Loucy (cell line): ENCODE results near the gene MBNL1.

Source experiments
- H2AFZ ChIP-seq: fragments of 200-600 bp; sonication (generic); 2 replicates; pipeline ENCODE4 v1.6.0; 2016; ENCODE audit warnings: antibody characterized with exemption, mild to moderate bottlenecking, low read length, moderate library complexity
- H3F3A ChIP-seq: fragments of 200-600 bp; 2 replicates; pipeline ENCODE4 v1.6.0; 2016; ENCODE audit warnings: antibody characterized with exemption, low read depth, mild to moderate bottlenecking
- H3K27me3 ChIP-seq: fragments of 200-600 bp; sonication (generic); 2 replicates; pipeline ENCODE4 v1.6.1; 2014; ENCODE audit warnings: low read length, mild to moderate bottlenecking; ENCODE audit not compliant: insufficient read depth, poor library complexity, severe bottlenecking
- H3K36me3 ChIP-seq: fragments of 200-600 bp; sonication (generic); 2 replicates; pipeline ENCODE4 v1.6.1; 2016; ENCODE audit warnings: low read length; ENCODE audit not compliant: insufficient read depth
- H3K4me1 ChIP-seq: fragments of 200-600 bp; sonication (generic); 2 replicates; pipeline ENCODE4 v1.5.1; 2014; ENCODE audit warnings: low read length, mild to moderate bottlenecking; ENCODE audit not compliant: insufficient read depth, poor library complexity, severe bottlenecking
- H3K4me2 ChIP-seq: fragments of 200-600 bp; sonication (generic); 2 replicates; pipeline ENCODE4 v1.6.0; 2014; ENCODE audit warnings: antibody characterized with exemption, low read length, low read depth, mild to moderate bottlenecking; ENCODE audit not compliant: poor library complexity, severe bottlenecking
- H3K4me3 ChIP-seq: fragments of 200-600 bp; sonication (generic); 2 replicates; pipeline ENCODE4 v1.5.1; 2014; ENCODE audit warnings: low read length, mild to moderate bottlenecking, mixed read lengths; ENCODE audit not compliant: poor library complexity, severe bottlenecking
- H3K79me2 ChIP-seq: fragments of 200-600 bp; sonication (generic); 2 replicates; pipeline ENCODE4 v1.6.1; 2014; ENCODE audit warnings: low read length; ENCODE audit not compliant: insufficient read depth
- H3K9ac ChIP-seq: fragments of 200-600 bp; sonication (generic); 2 replicates; pipeline ENCODE4 v1.6.0; 2014; ENCODE audit warnings: mild to moderate bottlenecking, low read depth, low read length, moderate library complexity; ENCODE audit not compliant: poor library complexity, severe bottlenecking
- H3K9me2 ChIP-seq: fragments of 200-600 bp; sonication (generic); replicated peaks from 2 replicates; pipeline ENCODE4 v1.6.1; 2016; ENCODE audit warnings: low read depth, low read length, mixed read lengths
- H3K9me3 ChIP-seq: fragments of 200-600 bp; sonication (generic); 2 replicates; pipeline ENCODE4 v1.6.1; 2014; ENCODE audit warnings: mild to moderate bottlenecking, antibody characterized with exemption, low read length, low read depth; ENCODE audit not compliant: insufficient read depth
- H4K20me1 ChIP-seq: fragments of 200-600 bp; sonication (generic); 2 replicates; pipeline ENCODE4 v1.6.0; 2014; ENCODE audit warnings: antibody characterized with exemption, low read length, mild to moderate bottlenecking; ENCODE audit not compliant: insufficient read depth, poor library complexity, severe bottlenecking
- EZH2phosphoT487 ChIP-seq: fragments of 200-600 bp; IDR thresholded peaks from 2 replicates; pipeline ENCODE4 v1.6.1; 2018; ENCODE audit warnings: antibody characterized with exemption, mild to moderate bottlenecking, moderate library complexity, borderline replicate concordance
- TF ChIP-seq, protein P1 (sequence below): fragments of 200-600 bp; sonication (generic); conservative IDR thresholded peaks from 2 replicates; pipeline ENCODE4 v1.5.1; 2014; ENCODE audit warnings: mild to moderate bottlenecking, antibody characterized with exemption, low read length

MBNL1 gene

DNA sequence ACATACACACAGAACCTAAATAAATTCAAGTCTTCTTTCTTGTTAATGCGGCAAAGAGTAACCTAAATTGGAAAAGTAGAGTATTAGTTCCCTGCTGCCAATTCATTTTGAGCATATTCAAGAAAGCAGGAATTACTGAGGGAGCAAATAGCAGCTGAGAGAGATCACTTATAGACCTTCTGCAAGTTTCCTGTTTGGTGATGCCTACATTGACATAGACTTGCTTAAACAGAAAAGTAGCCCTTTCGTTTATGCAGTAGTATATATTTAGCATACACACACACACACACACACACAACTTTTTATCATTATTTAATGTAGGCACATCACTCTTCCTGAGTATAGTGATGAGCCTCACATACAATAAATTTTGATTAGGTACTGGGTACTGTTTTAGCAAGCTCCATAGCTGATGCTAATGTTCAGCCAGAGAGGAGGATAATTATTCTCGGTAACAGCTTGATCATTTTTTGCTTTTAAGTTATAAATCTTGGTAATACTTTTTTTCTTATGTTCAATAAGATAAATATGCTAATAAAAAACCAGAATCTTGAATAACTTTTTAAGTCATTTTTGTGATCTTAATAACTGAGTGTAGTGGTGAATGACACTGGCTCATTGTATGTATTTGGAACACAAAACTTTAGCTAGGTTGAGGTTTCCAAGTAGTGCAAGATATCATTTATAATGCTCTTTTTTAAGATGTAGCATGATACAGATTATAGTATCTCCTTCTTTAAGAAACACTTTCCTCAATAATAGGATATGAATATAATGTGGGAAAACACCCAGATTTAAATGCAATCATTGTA lies 174.7 kb downstream of the MBNL1 start:
- Histone ChIP-seq H4K20me1 (peaks cover 61% of the 10 kb centered on the region), H3K4me3 (no peak overlapping the region), H2AFZ (no peak overlapping the region), H3K9me2 (no peaks in the 10 kb centered on the region), H3K4me1 (peaks cover 12% of the 10 kb centered on the region), H3K27me3 (no peaks in the 10 kb centered on the region), H3K4me2 (no peak overlapping the region), H3K36me3 (peaks cover 42% of the 10 kb centered on the region; the same call in 1 of the 2 replicates), H3K79me2 (peaks cover 89% of the 10 kb centered on the region), H3K9ac (no peak overlapping the region), H3F3A (no peaks in the 10 kb centered on the region), H3K9me3 (no peaks in the 10 kb centered on the region)
- TF ChIP-seq, protein P1, sequence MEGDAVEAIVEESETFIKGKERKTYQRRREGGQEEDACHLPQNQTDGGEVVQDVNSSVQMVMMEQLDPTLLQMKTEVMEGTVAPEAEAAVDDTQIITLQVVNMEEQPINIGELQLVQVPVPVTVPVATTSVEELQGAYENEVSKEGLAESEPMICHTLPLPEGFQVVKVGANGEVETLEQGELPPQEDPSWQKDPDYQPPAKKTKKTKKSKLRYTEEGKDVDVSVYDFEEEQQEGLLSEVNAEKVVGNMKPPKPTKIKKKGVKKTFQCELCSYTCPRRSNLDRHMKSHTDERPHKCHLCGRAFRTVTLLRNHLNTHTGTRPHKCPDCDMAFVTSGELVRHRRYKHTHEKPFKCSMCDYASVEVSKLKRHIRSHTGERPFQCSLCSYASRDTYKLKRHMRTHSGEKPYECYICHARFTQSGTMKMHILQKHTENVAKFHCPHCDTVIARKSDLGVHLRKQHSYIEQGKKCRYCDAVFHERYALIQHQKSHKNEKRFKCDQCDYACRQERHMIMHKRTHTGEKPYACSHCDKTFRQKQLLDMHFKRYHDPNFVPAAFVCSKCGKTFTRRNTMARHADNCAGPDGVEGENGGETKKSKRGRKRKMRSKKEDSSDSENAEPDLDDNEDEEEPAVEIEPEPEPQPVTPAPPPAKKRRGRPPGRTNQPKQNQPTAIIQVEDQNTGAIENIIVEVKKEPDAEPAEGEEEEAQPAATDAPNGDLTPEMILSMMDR = no peak
- no peak for TF ChIP-seq EZH2phosphoT487

DNA sequence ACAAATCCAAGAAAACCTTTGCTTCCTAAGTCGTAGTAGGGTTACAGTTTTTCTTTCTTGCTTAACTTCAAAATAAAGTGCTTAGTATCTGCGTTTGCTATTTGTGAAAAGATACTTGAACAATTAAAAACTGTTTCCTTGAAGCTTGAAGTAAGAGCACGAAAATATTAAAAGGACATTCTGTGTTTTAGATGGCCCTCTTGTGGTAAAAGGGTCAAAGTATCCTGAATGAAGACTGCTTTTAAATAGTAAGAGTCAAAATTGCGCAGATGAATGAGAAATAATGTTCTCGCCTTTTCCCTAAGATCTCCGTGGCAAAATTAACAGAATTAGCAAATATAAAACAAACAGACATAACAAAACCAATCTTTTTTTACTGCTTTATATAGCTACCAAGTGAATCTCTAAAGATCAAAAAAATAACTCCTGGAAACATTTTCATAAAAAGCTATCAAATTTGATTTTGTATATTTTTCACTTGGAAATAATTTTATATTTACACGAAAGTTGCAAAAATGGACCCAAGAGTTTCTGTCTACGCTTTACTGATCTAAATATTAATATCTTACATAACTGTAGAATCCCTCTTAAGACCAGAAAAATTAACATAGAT lies 175.4 kb downstream of the MBNL1 start:
- no peak overlapping the region for H3K4me2 ChIP-seq
- H3K27me3 ChIP-seq = no peaks in the 10 kb centered on the region
- H4K20me1 ChIP-seq = peaks cover 61% of the 10 kb centered on the region
- H3K9me2 ChIP-seq = no peaks in the 10 kb centered on the region
- no peaks in the 10 kb centered on the region for H3F3A ChIP-seq
- H3K4me3 ChIP-seq = no peak overlapping the region
- no peak overlapping the region for H3K9ac ChIP-seq
- peaks cover 12% of the 10 kb centered on the region for H3K4me1 ChIP-seq
- no peaks in the 10 kb centered on the region for H3K9me3 ChIP-seq
- H3K79me2 ChIP-seq = peaks cover 86% of the 10 kb centered on the region
- H2AFZ ChIP-seq = no peak overlapping the region
- no peak for TF ChIP-seq EZH2phosphoT487
- TF ChIP-seq, protein P1 = peak; percentile 83
- H3K36me3 ChIP-seq = peaks cover 46% of the 10 kb centered on the region

DNA sequence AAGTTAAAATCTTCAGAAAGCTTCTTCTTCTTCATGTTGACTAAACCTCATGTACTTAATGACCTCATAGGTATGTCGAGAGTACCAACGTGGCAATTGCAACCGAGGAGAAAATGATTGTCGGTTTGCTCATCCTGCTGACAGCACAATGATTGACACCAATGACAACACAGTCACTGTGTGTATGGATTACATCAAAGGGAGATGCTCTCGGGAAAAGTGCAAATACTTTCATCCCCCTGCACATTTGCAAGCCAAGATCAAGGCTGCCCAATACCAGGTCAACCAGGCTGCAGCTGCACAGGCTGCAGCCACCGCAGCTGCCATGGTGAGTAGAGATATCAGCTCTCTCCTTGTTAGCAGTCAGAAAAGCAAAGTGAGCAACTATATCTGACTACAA lies 176.5 kb downstream of the MBNL1 start:
- H3K4me2 ChIP-seq = no peak overlapping the region
- no peaks in the 10 kb centered on the region for H3K9me3 ChIP-seq
- H3K9ac ChIP-seq = no peak overlapping the region
- H3K4me3 ChIP-seq = no peak overlapping the region
- H3K9me2 ChIP-seq = no peaks in the 10 kb centered on the region
- peaks cover 75% of the 10 kb centered on the region for H3K79me2 ChIP-seq
- H3K27me3 ChIP-seq = no peaks in the 10 kb centered on the region
- H2AFZ ChIP-seq = no peak overlapping the region
- H3K36me3 ChIP-seq = peaks cover 56% of the 10 kb centered on the region
- TF ChIP-seq EZH2phosphoT487 = no peak
- TF ChIP-seq, protein P1 = no peak
- peaks cover 62% of the 10 kb centered on the region for H4K20me1 ChIP-seq
- peaks cover 12% of the 10 kb centered on the region for H3K4me1 ChIP-seq
- H3F3A ChIP-seq = no peaks in the 10 kb centered on the region
